ENCODE results near the gene DAB2. TPM values are rescaled to one million over a fixed set of nuclear protein-coding genes. Genes with fewer than 3 reads are reported as not detected.
"Not testable (repeated sequence)": the region's sequence is repeated elsewhere in the genome, so short reads cannot be mapped to it uniquely, and the experiment has no call there.

The DAB2 gene
- total RNA-seq, 2 experiments from 2014 or later = 0.16 TPM; not detected in 1

DNA sequence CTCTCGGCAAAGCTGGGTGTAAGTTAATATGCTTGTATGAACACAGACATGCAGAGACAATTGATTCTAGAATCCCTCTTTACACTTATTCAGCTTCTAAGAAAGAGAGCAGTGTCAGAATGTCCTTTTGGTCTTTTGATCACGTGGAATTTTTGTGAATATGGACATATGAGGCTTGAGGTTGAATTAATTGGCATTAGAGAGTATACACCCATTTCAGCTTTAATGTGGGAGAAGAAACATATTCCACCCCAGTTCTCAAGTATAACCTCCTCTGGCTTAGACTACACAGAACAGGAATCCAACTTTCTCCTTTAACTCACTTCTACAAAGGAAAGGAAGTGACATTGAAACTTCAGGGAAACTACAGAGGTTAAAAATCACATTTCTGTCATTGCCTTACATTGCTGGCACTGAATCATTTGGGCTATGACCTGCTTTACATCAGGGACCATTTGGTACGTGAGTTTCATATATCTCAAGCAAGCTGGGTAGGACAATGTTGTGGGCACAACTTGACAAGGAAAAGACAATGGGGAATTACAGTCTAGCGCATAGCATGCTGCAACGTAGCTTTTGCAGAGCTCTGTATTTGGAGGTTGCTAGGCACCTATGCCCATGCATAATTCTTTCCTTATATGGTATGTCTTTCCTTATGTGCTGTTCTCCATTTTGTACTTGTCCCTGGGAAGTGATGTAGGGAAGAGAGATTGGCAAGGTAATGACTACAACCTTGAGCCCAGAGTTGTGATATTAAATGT, 19.5 kb downstream of the DAB2 start:
- POLR2A ChIA-PET = no interaction called here
- H3K4me1 Mint-ChIP-seq (ENCODE audit: low read depth) = no peaks in the 10 kb centered on the region
- H3K36me3 Mint-ChIP-seq (ENCODE audit: low read depth) = no peaks in the 10 kb centered on the region
- intact Hi-C loops (cut with micrococcal nuclease) = no loop called here
- H3K27me3 Mint-ChIP-seq = no peaks in the 10 kb centered on the region
- no peaks in the 10 kb centered on the region for H3K9me3 Mint-ChIP-seq
- ATAC-seq (no peak), DNase-seq (no peak)
- CTCF ChIA-PET = interaction anchor here (1.3 kb wide), 1 partner anchor 13 kb away, joined by 3 read pairs; no protein-coding TSS in a partner anchor
- H3K4me3 Mint-ChIP-seq = no peak overlapping the region
- TF ChIP-seq, protein P1, sequence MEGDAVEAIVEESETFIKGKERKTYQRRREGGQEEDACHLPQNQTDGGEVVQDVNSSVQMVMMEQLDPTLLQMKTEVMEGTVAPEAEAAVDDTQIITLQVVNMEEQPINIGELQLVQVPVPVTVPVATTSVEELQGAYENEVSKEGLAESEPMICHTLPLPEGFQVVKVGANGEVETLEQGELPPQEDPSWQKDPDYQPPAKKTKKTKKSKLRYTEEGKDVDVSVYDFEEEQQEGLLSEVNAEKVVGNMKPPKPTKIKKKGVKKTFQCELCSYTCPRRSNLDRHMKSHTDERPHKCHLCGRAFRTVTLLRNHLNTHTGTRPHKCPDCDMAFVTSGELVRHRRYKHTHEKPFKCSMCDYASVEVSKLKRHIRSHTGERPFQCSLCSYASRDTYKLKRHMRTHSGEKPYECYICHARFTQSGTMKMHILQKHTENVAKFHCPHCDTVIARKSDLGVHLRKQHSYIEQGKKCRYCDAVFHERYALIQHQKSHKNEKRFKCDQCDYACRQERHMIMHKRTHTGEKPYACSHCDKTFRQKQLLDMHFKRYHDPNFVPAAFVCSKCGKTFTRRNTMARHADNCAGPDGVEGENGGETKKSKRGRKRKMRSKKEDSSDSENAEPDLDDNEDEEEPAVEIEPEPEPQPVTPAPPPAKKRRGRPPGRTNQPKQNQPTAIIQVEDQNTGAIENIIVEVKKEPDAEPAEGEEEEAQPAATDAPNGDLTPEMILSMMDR (IDR thresholded peaks at IDR 0.05) = no peak
- no peak overlapping the region for H3K27ac Mint-ChIP-seq

DNA sequence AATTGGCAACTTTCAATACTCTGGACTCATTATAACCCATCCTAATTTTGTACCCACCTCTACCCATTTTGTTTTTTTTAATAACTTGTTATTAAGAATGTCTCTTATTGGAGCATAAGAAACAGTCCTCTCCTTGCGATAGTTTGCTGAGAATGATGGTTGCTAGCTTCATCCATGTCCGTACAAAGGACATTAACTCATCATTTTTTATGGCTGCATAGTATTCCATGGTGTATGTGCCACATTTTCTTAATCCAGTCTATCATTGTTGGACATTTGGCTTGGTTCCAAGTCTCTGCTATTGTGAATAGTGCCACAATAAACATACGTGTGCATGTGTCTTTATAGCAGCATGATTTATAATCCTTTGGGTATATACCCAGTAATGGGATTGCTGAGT, 21.0 kb downstream of the DAB2 start:
- H3K4me3 Mint-ChIP-seq; H3K4me1 Mint-ChIP-seq (ENCODE audit: low read depth); H3K36me3 Mint-ChIP-seq (ENCODE audit: low read depth); POLR2A ChIA-PET; DNase-seq; H3K9me3 Mint-ChIP-seq; ATAC-seq; H3K27ac Mint-ChIP-seq; H3K27me3 Mint-ChIP-seq; intact Hi-C loops (cut with micrococcal nuclease): not testable (repeated sequence)
- CTCF ChIA-PET = interaction anchor here (0.7 to 4.0 kb wide), 3 partner anchors 17 to 144 kb away, joined by 3 to 16 read pairs (median 3); no protein-coding TSS in a partner anchor

DNA sequence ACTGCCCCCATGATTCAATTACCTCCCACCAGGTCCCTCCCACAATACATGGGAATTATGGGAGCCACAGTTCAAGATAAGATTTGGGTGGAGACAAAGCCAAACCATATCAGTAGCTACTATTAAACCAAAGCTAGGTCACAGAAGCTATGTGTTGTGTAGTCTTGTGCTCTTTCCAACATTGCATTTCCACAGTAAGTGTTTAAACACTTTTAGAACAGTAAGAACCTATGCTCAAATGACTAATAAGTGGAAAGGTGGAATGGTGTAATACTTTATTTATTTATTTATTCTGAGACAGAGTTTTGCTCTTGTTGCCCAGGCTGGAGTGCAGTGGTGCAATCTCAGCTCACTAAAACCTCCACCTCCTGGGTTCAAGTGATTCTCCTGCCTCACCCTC, 22.6 kb downstream of the DAB2 start:
- H3K4me1 Mint-ChIP-seq (ENCODE audit: low read depth); intact Hi-C loops (cut with micrococcal nuclease); H3K9me3 Mint-ChIP-seq; H3K4me3 Mint-ChIP-seq; ATAC-seq; DNase-seq; H3K27ac Mint-ChIP-seq; H3K27me3 Mint-ChIP-seq; H3K36me3 Mint-ChIP-seq (ENCODE audit: low read depth); POLR2A ChIA-PET: not testable (repeated sequence)
- CTCF ChIA-PET = interaction anchor here (4.0 kb wide), 1 partner anchor 26 kb away, joined by 16 read pairs; no protein-coding TSS in a partner anchor

DNA sequence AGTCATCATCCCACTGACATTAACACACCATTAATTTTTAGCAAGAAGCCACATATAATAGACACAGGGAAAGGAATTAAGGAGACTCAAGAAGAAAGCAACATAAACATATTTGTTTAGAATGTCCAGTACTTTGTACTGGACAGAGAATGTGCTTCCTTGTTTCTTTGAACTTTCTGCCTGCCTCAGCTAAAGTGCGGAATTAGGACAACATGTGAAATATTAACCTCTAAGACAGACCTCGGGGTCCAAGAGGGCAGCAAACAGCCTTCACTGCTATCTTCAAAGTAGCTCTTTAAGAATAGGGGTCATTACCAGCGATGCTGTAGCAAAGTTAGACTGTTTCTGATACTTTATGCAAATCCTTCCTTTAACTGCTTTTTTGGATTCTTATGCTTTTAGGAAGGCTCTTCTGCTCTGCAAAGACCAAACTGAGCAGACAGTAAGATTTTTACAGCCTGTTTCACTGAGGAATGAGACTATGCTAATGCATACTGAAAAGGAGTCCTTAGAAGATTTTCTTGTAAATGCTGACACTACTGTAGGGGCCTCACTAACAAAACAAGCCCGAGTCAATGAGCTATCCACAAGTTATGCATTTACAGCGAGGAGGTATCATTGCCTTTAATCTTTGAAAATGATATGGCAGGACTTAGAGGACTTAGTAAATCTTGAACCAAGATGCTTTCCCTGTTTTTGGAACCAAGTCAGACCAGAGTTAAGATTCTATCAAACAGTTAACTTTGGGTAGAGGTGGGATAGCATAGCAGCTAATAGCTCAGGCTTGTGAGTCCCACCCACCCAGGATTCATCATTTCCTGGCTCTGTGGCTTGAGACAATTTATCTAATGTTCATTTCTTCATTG, 23.8 kb downstream of the DAB2 start:
- TF ChIP-seq, protein P1 (IDR thresholded peaks at IDR 0.05) = no peak
- Mint-ChIP-seq H3K27ac (no peak overlapping the region), H3K4me1 (ENCODE audit: low read depth) (peaks cover 5% of the 10 kb centered on the region), H3K9me3 (no peaks in the 10 kb centered on the region), H3K4me3 (no peak overlapping the region), H3K27me3 (no peaks in the 10 kb centered on the region), H3K36me3 (ENCODE audit: low read depth) (no peaks in the 10 kb centered on the region)
- DNase-seq = no peak
- CTCF ChIA-PET = interaction anchor here (1.4 to 4.0 kb wide), 2 partner anchors 24 to 88 kb away, joined by 3 to 16 read pairs; no protein-coding TSS in a partner anchor
- POLR2A ChIA-PET = no interaction called here
- no peak for ATAC-seq
- intact Hi-C loops (cut with micrococcal nuclease) = no loop called here

DNA sequence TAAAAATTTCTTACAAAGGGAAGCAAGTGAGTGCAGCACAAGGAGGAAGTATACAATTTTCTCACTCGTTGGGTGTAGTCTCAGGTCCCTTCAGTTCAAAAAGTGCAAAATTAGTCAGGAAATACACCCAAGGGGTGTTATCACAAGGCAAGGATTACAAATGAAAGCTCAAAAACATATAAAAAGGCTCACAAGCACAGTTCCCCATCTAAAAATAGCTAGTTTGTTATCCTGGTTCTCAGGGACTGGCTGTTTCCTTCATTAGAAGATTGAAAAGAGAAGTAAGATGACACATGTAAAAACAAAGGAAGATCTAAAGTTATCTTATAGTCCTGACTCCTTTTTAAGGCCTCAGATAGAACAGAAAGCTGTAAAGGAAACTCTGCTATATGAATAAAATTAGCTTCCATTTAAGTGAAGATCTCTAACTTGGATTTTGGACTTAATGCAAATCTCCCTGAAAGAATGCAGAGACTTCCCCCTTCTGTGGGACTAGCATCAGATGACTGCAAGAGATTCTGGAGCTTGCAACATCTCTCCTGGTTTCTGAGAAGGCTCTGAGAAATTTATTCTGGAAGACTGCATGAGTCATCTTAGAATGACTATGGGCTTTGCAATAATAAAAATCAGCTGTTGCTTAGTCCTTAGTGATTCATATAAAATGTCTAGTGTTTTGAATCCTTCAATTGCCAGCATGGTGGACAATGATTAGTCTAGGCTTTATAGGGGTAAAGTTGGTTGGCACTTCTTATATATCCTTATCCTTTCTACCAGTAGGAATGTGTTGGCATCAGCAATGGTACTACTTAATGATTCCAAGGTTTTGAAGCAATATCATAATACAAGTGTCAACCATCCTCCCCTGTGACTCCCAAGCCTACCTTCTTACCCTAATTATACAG, 25.4 kb downstream of the DAB2 start:
- intact Hi-C loops (cut with micrococcal nuclease) = no loop called here
- TF ChIP-seq, protein P1 (IDR thresholded peaks at IDR 0.05) = no peak
- no peaks in the 10 kb centered on the region for H3K27me3 Mint-ChIP-seq
- no peak overlapping the region for H3K4me3 Mint-ChIP-seq
- DNase-seq = no peak
- ChIA-PET POLR2A (no interaction called here), CTCF (interaction anchor here (1.4 to 4.0 kb wide), 5 partner anchors 23 to 90 kb away, joined by 3 to 16 read pairs (median 6); partner anchors contain the start of gene DAB2)
- H3K4me1 Mint-ChIP-seq (ENCODE audit: low read depth) = peaks cover 5% of the 10 kb centered on the region
- ATAC-seq = no peak
- H3K36me3 Mint-ChIP-seq (ENCODE audit: low read depth) = no peaks in the 10 kb centered on the region
- no peak overlapping the region for H3K27ac Mint-ChIP-seq
- no peaks in the 10 kb centered on the region for H3K9me3 Mint-ChIP-seq
